ENCODE measurements around the gene SDK2. TPM values are rescaled to one million over a fixed set of nuclear protein-coding genes. Genes with fewer than 3 reads are reported as not detected.
A peak's percentile ranks its signal among the peaks of the same experiment; 100 is the strongest.

SDK2 gene
- total RNA-seq, 1 experiment from 2014 or later: 0.74 TPM

DNA sequence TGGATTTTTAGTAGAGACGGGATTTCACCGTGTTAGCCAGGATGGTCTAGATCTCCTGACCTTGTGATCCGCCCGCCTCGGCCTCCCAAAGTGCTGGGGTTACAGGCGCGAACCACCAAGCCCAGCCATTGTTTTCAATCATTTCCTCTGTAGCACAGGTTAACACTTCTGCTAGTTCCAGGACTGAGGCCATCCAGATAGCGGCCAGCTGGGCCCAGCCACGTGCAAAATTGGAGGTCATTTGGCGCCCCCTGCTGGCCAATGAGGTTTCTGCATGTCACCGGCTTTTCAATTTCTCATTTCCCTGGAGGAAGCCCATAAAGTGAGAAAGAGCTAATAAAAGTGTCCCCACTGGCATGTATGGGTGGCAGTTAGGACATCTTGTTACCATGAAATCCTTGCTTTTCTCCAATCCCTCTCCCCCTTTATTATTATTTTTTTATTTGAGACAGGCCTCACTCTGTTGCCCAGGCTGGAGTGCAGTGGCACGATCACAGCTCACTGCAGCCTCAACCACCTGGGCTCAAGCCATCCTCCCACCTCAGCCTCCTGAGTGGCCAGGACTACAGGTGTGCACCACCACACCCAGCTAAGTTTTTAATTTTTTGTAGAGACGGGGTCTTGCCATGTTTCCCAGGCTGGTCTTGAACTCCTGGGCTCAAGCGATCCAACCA, 274.3 kb downstream of the SDK2 start:
- peak; percentile 78 for DNase-seq (ENCODE audit: low read depth)

DNA sequence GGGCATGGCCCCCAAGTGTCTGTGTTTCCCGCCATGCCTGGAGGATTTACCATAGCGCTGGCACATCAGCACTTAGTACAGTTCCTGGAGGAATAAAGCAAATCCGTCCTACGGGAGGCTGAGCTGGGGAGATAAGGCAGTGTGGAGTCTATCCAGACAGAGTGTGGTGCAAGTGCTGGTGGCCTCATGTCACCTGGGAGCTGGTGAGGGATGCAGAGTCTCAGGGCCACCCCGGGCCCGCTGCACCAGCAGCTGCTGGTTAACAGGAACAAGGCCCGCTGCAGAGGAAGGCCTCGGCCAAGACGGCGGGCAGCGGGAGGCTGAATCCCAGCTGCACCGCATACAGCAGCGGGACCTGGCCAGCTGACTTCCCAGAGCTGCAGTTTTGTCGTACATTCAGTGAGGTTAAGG, 275.1 kb downstream of the SDK2 start:
- DNase-seq (ENCODE audit: low read depth): no peak

DNA sequence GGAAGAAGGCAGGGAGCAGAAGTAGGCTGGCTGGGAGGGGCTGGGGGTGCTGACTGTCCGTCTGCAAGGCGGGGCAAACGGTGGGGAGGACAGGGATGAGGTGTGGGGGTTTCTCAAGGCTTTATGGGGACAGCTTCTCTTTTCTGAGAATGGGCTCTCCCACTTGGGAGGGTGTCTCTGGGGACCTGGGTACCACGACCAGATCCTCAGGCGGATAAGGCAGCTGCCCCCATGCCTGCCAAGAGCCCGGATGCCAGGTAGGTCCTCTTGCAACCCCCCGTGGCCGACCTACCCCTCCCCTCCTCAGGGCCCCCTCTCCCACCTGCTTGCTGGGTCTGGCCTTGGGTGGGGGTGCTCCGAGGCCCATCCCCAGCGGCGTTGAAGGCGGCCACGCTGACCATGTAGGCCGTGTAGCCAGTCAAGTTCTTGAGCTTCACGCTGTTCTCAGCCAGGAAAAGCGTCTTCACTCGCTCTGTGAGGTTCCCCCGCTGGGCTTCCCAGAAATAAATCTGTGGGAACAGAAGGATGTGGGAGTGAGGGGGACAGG, 276.1 kb downstream of the SDK2 start:
- no peak for DNase-seq (ENCODE audit: low read depth)

DNA sequence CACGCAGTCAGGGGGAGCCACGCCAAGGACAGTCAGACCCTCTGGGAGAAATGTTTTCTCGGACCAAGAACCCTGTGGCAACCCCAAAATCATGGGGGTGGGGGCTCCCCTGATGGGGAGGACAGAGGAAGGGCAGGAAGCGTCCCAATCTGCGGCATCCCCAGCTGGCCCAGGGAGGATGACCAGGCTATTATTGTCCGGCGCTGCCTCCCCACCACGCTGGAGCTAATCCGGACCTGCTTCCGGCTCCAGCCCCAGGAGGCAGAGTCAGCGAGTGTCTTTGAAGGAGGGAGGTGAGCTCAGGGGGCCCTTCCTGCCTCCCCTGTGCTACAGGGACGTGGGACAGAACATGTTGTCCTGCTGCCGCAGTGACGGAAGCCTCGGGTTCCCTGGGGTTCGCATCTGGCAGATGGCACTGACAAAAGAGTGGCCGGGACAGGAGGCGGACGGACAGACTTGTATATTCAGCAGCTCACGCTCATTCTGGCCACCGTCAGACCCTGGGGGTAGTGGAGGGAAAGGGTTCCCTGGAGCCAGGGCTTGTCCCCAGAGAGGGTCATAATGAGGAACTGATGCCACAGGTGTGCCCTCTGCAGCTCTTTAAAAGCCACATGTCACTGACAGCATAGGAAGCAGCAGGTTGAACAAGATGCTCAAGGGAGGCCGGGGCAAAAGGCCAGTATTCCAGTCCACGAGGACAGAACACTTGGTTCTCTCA, 278.2 kb downstream of the SDK2 start:
- DNase-seq (ENCODE audit: low read depth): no peak

DNA sequence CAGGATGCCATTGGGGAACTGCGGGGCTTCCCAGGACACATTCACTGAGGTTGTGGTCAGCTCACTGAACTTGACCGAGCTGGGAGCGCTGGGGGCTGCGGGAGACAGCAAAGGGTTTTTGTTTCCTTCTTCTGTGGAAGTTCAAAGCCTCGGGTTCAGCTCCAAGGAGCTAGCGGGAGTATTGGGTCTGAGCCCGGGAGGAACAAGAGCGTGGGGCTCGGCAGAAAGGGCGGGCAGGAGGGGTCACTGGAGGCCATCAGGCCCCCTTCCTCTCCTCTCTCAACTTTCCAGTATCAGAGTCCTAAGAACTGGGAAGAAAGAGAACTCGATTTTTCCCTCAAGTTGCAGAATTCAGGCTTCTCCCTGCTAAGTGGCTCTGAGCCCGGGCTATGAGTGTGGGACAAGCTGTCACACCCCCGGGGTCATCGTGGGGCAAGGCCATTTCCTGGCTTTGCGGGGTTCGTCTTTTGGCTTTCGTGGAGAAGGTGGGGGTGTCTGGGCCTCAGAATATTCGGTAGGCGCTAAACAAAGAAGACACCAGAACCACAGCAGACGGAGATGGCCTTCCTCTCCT, 278.9 kb downstream of the SDK2 start:
- DNase-seq (ENCODE audit: low read depth): no peak

DNA sequence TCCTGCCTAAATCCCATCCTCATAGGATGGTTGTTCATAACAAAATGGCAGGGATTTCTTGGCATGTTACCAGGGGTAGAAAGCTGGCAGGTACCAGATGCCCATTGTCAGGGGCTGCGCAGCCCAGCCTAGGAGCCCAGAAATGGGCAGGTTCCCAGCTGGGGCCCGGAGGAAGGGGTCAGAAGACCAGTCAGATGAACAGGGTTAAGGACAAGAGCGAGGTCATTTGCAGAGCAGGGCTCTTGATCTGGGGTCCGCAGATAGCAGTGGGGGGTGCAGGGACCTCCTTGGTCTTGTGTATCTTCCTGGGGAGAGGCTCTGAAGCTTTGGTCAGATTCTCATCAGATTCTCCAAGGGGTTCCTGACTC, 280.1 kb downstream of the SDK2 start:
- no peak for DNase-seq (ENCODE audit: low read depth)

DNA sequence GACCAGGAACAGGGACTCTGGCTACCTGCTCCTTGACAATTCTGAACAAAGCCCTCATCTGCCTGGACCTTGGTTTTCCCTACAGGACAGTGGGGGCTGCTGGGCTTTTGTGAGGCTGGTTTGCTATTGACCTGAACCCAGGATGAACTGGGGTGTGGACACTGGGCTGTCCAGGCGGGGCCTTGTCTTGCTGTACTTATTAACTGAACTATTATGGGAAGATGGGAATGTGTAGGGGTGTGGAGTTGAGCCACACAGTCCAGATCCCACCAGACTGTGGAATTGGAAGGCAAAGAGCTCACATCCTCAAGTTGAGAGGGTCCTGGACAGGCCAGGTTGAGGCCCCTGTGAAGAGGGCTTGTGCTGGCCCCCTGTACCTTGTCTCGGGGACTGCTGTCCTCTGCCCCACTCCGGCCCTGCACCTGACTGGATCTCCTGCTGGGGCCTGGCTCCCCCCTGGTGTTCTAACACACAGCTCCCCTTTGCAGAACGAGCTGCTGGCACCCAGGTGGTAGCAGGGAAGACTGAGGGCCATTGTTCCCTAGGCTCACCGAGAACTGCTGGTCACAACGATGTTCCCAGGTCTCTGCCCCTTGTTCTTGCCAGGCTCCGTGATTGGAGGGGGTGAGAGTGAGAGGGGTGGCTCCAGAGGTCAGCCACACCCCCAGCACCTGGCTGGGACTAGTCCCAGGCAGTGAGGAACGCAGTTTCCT, 280.6 kb downstream of the SDK2 start:
- DNase-seq (ENCODE audit: low read depth): no peak

DNA sequence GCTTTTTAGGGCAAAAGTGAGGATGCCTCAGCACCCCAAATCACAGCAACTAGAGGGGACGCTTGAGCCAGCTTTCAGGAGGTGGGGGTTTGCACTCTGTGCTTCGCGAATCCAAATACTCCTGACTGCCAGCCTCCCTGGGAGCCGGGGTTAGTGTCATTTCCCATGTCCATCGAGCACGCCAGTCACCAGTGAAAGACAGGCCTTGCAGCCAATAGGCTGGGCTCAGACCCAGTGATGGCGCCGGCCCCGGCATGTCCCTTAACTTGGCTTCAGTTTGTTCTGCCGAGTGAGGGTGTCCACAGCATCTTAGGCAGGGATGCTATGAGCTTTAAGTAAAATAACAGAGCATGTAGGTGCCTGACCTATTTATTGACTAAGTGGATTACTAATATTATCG, 281.5 kb downstream of the SDK2 start:
- no peak for DNase-seq (ENCODE audit: low read depth)

DNA sequence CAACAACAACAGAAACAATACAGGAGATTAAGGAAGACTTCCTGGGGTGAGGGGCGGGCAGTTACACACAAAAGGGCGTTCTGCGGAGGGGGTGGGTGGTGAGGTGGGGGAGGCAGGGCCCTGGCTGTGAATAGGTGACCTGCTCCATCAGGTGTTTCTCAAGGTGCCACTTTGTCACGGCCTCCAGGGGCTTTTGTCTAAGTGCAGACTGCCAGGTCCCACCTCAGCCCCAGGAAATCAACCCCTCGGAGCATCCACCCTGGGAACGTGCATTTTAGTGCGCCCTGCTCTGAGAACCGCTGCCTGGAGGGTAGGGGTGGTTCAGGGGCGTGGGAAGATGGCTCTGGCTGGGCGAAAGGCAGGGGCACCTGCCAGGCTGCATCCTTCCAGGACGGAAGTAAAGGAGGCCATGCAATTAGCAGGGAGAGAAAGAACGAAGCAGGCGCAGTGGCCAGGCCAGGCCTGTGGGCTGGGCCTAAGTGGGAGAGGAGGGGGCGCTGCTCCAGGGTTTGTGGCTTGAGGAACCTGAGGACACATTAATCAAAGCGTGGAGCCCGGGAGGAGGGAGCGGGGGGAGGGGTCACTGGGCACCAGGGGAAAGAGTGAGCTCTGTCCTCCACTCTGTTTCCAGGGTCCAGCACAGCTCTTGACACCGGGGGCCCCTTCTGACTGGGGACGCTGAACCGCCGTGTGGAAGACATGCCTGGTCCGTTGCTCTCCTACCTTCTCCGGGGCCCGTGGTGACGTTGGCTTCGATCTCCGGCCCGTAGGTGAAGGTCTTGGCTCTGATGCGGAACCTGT, 283.1 kb downstream of the SDK2 start:
- DNase-seq (ENCODE audit: low read depth): no peak

DNA sequence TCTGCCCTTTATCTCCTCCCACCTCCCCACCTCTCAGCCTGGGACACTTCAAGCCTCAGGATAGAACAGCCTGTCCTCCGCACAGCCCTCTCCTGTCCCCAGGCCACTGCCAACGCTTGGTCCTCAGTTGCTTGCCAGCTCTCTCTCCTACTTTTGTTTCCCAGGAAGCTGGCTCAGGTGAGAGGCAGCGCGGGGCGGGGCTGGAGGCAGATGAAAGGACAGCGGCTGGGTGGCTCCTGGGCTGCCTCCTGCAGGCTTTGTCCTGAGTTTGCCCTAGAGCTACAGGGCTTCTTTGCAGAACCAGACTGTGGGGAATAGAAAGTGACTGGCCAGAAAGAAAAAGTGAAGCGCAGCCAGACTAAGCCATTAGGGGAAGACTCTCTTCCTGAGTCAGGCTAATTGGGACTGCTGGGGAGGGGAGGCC, 284.2 kb downstream of the SDK2 start:
- DNase-seq (ENCODE audit: low read depth): no peak

DNA sequence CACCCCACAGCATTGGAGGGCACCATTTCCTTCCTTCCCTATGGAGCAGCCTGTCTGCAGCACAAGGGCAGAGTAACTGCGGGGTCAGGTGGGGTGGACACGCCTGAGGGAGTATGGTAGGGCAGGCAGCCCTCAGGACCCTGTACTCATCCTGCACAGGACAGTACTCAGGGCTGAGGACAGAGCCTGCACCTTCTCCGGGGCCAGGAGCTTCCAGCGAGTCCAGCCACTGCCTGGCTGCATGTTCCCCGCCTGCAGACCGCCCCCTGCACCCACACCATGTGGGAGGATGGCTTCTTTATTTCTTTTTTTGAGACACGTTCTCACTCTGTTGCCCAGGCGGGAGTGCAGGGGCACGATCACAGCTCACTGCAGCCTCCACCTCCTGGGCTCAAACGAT, 284.9 kb downstream of the SDK2 start:
- no peak for DNase-seq (ENCODE audit: low read depth)

DNA sequence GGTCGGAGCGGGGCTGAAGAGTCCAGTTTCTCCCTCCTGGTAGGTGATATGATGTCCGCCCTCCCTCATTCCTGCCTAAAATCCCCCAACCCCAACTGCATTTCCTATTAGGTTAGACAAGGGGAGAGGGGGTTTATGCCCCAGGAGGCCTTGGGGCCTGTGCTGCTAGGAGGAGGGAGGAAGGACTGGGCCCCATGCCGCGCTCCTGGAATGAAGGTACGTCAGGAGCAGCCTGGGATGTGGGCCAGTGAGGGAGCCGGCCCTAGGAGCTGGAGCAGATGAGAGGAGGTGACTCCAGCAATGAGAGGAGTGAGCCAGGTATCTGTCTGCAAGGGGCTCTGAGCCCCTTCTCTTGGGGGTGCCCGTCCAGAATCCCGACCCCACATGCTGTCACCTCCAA, 285.6 kb downstream of the SDK2 start:
- DNase-seq (ENCODE audit: low read depth): no peak

DNA sequence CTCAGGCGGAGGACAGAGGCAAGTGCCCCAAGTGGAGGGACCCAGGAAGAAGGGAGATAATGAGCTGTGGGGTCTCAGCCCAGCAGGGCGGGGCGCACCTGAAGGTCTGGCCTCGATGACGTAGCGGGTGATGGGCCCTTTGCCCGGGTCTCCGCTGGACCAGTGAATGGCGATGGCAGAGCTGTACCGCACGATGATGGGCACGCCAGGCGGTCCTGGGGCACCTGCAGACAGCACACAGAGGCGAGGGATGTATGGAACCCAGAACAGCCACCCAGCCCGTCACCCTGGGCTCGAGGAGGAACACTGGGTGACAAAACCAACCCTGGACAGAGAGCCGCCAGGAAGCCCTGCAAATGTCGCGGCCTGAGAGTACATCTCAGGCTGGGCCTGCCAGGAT, 286.3 kb downstream of the SDK2 start:
- DNase-seq (ENCODE audit: low read depth): no peak

DNA sequence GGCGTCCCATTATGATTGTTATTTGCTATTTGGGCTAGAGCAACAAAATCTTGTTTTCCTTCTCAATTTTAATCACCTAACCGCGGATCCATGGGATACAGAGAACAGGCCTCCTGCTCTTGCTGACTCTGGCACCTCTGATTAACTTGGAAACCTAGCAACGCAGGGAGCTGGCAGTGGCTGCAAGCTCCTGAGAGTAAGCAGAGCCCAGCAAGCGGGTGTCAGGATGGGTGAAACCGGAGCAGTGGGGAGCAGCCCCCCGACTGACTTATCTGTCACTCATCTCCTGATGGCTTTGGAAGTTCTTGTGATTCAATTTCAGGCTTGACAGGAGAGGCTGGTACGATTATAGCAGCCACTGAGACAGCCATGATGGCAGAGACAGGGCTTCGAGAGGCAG, 286.9 kb downstream of the SDK2 start:
- no peak for DNase-seq (ENCODE audit: low read depth)

DNA sequence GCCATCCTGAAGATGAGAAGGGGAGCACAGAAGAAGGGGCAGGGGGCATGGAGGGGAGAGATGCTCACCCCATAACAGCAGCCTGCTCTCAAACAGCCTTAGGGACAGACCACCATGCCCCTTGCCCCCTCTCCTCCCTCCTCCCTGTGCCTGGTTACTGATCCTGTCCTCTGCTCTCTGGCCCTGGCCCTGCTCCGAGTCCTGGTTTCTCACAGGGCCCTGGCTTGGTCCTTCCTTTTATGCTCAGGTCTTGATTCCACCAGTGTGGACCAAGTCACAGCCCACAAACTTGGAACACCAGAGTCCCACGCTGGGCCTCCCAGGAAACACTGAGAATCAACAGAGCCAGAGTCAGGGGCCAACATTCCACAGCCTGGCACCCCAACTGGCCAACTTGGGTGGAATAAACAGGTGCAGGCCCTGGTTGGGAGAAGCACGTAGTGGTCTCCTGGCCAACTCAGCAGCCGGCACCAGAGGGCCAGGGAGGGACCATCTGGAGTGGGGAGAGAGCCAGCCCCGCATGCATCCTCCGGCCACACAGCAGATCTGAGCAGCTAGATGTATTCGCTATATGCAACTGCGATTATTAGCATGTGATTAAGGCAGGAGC, 287.6 kb downstream of the SDK2 start:
- DNase-seq (ENCODE audit: low read depth): no peak

DNA sequence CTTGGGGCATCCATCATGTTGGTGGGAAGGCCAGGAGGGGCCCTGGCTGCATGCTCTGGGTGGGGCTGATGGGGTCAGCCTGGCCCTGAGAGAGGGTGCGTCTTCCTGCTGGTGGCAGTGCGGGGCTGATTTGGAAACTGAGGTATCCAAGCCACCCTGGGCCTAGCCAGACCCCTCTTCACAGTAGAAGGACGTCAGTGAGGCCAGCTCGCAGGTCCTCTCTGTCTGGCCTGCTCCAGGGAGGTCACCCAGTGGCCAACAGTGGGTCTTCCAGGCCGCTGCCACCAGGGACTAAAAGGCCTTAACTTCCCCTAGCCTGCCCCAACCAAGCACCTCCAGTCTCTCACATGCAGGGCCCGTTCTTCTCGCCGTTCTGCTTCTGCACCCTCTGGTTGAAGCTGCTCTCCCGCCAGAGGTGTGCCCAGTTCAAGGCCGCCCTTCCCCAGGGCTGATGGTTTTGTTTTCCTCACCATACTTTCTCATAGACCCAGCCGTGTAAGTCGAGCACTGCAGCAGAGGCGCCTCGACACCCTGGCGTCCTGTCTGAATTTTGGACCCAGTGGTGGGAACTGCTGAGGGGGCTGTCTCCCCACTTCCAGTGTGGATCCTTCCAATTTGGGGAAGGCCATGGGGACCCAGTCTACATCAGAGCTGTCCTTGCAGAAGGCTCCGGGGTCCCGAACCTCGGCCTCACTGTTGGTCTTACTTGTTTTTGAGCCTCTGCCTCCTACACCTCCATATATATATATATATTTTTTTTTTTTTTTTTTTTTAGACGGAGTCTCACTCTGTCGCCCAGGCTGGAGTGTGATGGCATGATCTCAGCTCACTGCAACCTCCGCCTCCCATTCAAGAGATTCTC, 289.6 kb downstream of the SDK2 start:
- no peak for DNase-seq (ENCODE audit: low read depth)

DNA sequence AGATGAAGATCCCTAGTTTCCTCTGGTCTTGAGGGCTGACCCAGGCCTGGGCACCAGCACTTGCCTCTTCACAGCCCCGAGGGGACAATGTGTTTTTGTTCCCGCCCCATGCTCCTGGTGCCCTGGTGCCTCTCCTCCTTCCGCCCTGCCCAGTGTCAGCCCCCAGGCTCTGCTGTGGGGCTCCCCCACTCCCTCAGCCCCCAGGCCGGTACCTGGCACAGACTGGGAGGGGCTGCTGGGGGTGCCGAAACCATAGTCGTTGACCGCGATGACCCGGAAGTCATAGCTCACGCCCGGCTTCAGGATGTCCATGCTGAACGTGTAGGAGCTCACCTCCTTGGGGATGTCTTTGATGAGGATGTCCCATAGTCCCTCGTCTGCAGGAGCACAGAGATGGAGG, 292.0 kb downstream of the SDK2 start:
- no peak for DNase-seq (ENCODE audit: low read depth)

DNA sequence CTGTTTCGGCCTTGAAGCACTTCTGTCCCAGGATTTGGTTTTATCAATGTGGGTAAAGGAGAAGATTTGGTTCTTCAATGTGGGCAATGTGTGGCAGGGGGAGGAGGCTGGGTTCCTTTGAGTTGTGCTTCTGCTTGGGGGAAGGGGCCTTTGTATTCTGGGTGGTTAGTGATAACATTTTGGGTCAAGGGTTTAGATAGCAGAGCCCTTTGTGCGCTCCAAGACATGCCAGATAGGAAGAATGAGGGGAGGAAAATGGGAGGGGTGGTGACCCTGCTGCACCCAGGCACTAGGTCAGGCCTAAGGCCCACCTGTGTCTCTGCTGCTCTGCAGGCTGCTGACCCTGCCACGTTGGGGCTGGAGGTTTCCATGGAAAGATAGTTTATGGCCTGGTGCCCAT, 292.5 kb downstream of the SDK2 start:
- DNase-seq (ENCODE audit: low read depth): no peak

DNA sequence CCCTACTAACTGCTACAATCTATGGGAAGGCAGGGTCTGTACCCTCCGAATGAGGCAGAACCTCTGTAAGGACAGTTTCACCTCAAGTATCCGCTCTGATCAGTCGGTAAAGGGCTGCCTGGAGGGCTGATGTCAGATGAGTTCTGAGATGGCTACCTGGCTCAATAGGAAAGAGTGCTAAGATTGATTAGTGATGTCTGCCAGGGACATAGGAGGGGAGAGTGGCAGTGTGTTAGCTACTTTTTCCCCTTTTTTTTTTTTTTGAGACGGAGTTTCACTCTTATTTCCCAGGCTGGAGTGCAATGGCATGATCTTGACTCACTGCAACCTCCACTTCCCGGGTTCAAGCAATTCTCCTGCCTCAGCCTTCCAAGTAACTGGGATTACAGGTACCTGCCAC, 293.4 kb downstream of the SDK2 start:
- DNase-seq (ENCODE audit: low read depth): no peak

DNA sequence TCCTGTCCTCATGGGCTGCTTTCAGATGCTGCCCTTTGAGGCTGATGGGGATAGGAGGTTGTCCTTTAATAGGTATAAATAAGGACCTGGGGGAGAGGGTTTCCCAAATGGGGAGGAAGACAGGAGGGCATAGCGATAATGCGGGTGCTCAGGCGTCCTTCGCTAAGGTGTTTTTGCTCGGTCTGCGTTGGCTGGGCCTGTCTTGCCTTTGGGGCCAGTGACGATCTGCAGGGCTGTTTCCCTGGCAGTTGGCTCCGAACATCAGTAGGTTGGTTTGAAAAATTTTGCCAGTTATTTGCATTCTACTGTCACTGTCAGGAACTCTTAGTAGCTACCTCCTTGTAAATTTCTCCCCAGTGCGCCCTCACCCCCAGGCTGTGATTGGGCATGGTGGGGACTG, 294.6 kb downstream of the SDK2 start:
- DNase-seq (ENCODE audit: low read depth): no peak

All from Daoy (cell line).